Mucosa of descending colon (tissue), 3 donors: ENCODE measurements around the gene ALDH1L1. TPM values are rescaled to one million over a fixed set of nuclear protein-coding genes. Genes with fewer than 3 reads are reported as not detected.

Source experiments
- ATAC-seq: fragments of 200-7000 bp; cut with Tn5 transposase; one replicate; pipeline ENCODE4 v1.9.1; 2020; ENCODE audit warnings: mild to moderate bottlenecking, moderate library complexity
- DNase-seq, 3 donors: peaks; one replicate each; pipeline ENCODE4 v3.0.0-alpha.2; 2020
- H3K36me3 ChIP-seq: fragments of 200-600 bp; one replicate; pipeline ENCODE4 v1.8.0; 2021; ENCODE audit warnings: low read depth, mild to moderate bottlenecking
- H3K4me1 ChIP-seq: fragments of 200-600 bp; one replicate; pipeline ENCODE4 v1.8.0; 2021; ENCODE audit warnings: low read depth, mild to moderate bottlenecking
- H3K4me3 ChIP-seq: fragments of 200-600 bp; one replicate; pipeline ENCODE4 v1.8.0; 2021; ENCODE audit warnings: mild to moderate bottlenecking
- H3K9me3 ChIP-seq: fragments of 200-600 bp; one replicate; pipeline ENCODE4 v1.8.0; 2021; ENCODE audit warnings: mild to moderate bottlenecking
- intact Hi-C, 2 donors: fragments of 100-400 bp; cut with DNase I in 1 of 2; cut with micrococcal nuclease in 1 of 2; formaldehyde crosslinking; loops; one replicate each; pipeline versions ENCODE4 v1.11.0 to v1.11.1; 2022; cut with DNase I, micrococcal nuclease
- total RNA-seq, 3 donors: library from RNA; stranded (reverse); fragmentation: NEBNext Ultra II Directional in 2 of 3; extraction: Animal tissue kit (Norgen Biotek cat#: 25700) in 2 of 3; gene quantifications; one replicate each; pipeline versions ENCODE4 v1.2.1 to v1.2.4, GENCODE V29; 2021 to 2023
- TF ChIP-seq, protein P1 (sequence below): fragments of 200-600 bp; IDR thresholded peaks from one replicate; pipeline ENCODE4 v1.8.0; 2022; ENCODE audit warnings: antibody characterized with exemption, mild to moderate bottlenecking
- donor health status: DM: no; HTN: no; CAD: no; lungs with moderate emphysema.
- donor health status: DM: no; HTN: no; CAD: no.
- donor health status: DM: no; HTN: yes; CAD: no.

ALDH1L1 gene
- total RNA-seq, 3 donors from 2014 or later: 14.3 to 27.4 (median 15.0) TPM

DNA sequence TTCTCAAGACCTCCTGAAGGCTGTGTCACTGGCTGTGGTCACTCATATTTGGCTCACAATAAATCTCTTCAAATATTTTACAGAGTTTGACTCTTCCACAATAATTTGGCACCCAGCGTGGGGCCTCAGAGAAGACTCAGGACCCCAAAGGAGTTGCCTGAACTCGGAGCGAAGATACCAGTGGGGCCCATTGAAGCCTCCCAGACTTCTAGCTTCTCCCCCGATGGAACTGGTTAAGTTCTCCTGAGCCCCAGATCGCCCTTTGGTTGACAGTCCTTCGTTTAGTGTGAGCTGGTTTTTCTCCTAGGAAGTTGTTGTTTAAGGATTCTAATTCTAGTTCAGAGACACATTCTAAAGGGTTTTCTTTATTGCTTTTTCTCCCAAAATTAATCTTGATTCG lies 95.1 kb downstream of the ALDH1L1 start:
- Histone ChIP-seq H3K9me3 (no peaks in the 10 kb centered on the region), H3K4me1 (peaks cover 9% of the 10 kb centered on the region), H3K4me3 (no peak overlapping the region), H3K36me3 (no peaks in the 10 kb centered on the region)
- TF ChIP-seq, protein P1, sequence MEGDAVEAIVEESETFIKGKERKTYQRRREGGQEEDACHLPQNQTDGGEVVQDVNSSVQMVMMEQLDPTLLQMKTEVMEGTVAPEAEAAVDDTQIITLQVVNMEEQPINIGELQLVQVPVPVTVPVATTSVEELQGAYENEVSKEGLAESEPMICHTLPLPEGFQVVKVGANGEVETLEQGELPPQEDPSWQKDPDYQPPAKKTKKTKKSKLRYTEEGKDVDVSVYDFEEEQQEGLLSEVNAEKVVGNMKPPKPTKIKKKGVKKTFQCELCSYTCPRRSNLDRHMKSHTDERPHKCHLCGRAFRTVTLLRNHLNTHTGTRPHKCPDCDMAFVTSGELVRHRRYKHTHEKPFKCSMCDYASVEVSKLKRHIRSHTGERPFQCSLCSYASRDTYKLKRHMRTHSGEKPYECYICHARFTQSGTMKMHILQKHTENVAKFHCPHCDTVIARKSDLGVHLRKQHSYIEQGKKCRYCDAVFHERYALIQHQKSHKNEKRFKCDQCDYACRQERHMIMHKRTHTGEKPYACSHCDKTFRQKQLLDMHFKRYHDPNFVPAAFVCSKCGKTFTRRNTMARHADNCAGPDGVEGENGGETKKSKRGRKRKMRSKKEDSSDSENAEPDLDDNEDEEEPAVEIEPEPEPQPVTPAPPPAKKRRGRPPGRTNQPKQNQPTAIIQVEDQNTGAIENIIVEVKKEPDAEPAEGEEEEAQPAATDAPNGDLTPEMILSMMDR: no peak
- intact Hi-C loops: no loop called here
- ATAC-seq: no peak
- DNase-seq: no peak

DNA sequence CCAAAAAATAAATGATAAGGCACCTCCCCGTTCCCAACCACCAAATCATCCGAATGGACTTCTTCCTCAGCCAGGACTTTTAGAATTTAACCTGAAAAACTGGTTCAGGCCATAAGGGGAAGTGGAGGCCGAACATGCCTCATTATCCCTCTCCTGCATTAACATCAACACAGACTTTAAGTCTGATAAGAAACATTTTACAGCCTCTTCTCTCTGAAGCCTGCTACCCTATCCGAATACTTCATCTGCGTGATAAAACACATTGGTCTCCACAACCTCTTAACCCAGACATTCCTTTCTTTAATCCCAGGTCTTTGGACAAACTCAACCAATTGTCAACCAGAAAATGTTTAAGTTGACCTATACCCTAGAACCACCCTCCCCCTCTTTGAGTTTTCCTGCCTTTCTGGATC lies 95.6 kb downstream of the ALDH1L1 start:
- TF ChIP-seq, protein P1: no peak
- ATAC-seq (no peak), DNase-seq (no peak)
- H3K4me1 ChIP-seq: peaks cover 9% of the 10 kb centered on the region
- no peak overlapping the region for H3K4me3 ChIP-seq
- H3K36me3 ChIP-seq: no peaks in the 10 kb centered on the region
- intact Hi-C loops: no loop called here
- H3K9me3 ChIP-seq: no peaks in the 10 kb centered on the region

DNA sequence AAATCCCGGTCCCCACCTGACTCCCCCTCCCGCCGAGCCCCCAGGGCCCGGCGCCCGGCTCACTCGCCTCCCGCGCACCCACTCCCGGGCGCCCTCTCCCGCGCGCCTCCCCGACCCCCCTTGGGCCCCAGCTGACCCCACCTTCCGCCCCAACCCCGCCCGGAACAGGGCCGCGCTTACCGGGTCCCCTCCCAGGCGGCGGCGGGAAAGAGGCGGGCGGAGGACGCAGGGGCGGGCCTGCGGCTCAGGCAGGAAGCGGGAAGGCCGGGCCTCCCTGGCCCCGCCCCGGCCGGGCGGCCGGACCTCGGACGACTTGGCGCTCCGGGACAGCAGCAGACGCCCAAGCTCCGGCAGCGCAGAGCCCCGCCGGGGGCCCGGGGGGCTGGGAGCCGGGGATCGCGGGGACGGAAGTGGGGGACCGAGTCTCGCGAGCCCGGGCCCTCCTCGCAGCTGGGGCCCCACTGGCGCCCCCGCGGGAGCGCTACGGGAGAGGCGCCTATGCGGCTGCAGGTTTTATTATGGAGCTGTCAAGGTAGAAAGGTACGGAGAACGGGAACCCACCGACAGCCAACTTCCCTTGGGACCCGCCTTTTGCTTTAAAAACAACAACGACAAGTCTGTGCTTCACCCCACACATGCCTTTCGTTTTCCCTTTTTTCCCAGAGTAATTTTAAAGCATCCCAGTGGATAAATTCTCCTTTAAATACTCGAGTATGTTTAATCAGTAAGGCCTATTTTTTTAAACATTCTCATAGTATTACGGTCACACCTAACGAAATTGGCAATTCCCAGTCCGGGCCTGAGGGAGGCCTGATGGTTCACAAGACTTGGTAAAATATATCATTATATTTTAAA lies 96.2 kb downstream of the ALDH1L1 start, which contains the start of gene SLC41A3:
SLC41A3 (minus strand) TSS at position 212 of the 855 bp plus-strand sequence. CDS start 15,905 bp downstream, outside the sequence.
- intact Hi-C loops: no loop called here
- H3K9me3 ChIP-seq: no peaks in the 10 kb centered on the region
- H3K4me1 ChIP-seq: peaks cover 9% of the 10 kb centered on the region
- peak within 1 kb of the TSS; percentile 61 for H3K4me3 ChIP-seq
- H3K36me3 ChIP-seq: no peaks in the 10 kb centered on the region
- TF ChIP-seq, protein P1: no peak
- DNase-seq (peak; percentile 92 to 95 (median 95)), ATAC-seq (peak; percentile 99)

DNA sequence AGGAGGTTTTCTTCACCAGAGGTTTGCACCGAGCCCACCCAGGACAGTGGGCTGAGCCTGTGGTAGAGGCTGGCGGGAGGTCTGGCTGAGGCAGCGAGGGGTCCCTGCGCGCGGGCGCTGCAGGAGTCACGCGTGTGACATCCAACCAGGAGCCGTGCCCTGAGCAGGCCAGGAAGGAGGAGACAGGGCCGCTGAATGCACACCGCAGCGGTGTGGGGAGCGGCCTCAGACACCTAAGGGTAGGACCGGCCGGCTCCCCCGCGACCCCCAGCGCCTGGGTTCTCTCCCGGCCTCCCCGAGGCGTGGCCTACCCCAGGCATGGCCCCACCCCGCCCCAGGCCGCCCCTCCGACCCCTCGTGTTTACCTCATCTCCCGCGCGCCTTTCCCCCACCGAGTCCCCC lies 96.9 kb downstream of the ALDH1L1 start:
- TF ChIP-seq, protein P1: no peak
- H3K36me3 ChIP-seq: no peaks in the 10 kb centered on the region
- peaks cover 9% of the 10 kb centered on the region for H3K4me1 ChIP-seq
- ATAC-seq (peak; percentile 82), DNase-seq (peak in 2 of 3 donors; percentile 49 to 80)
- no peaks in the 10 kb centered on the region for H3K9me3 ChIP-seq
- intact Hi-C loops: no loop called here
- peak overlapping the region; percentile 61 for H3K4me3 ChIP-seq

DNA sequence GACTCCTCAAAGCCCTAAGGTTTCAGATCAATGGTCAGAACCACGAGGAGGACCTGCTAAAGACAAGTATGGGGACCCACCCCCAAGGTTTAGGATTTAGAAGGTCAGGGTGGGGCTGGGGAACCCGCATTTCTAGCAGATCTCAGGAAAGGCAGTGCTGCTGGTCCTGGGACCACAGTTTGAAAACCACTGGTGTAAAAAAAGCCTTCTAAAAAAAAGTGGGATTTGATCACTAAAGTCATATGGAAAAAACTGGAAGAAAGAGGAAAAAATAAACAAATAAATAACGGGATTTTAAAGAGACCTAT lies 97.3 kb downstream of the ALDH1L1 start:
- DNase-seq (no peak), ATAC-seq (no peak)
- Histone ChIP-seq H3K4me3 (peak overlapping the region; percentile 61), H3K9me3 (no peaks in the 10 kb centered on the region), H3K36me3 (no peaks in the 10 kb centered on the region), H3K4me1 (peaks cover 9% of the 10 kb centered on the region)
- intact Hi-C loops: no loop called here
- TF ChIP-seq, protein P1: no peak
